Measurements from ENCODE around the gene MYO6.
A peak's percentile ranks its signal among the peaks of the same experiment; 100 is the strongest.

MYO6 gene

GRCh38 chr6:75853806-75854205 is 104.8 kb downstream of the MYO6 start:
- Histone ChIP-seq H3K36me3 (ENCODE audit: control insufficient read depth in 2 of 2, insufficient read depth in 1 of 2, low read length in 2 of 2) (peaks cover 0 to 10% of the 10 kb centered on the region in 2 experiments; a peak in 2 of 3 replicates), H3K4me1 (ENCODE audit: control insufficient read depth, insufficient read depth, low read length) (peaks cover 20% of the 10 kb centered on the region), H3K27ac (ENCODE audit: extremely low read depth, low read depth, low read length) (no peak overlapping the region), H3K4me3 (ENCODE audit: low read depth, low read length) (no peak overlapping the region), H3K9me3 (ENCODE audit: control insufficient read depth, insufficient read depth, low read depth, low read length) (no peaks in the 10 kb centered on the region)
- POLR2A ChIA-PET: no interaction called here
- TF ChIP-seq ZNF350 (tag by site-specific recombination; IDR thresholded peaks at IDR 0.05) (no peak), ZNF704 (tag by site-specific recombination; IDR thresholded peaks at IDR 0.05) (no peak), ZNF174 (tag by site-specific recombination; IDR thresholded peaks at IDR 0.05) (no peak), ZSCAN16 (tag by site-specific recombination; IDR thresholded peaks at IDR 0.05) (no peak), ZBTB11 (tag by site-specific recombination; conservative IDR thresholded peaks at IDR 0.05; ENCODE audit: low read depth) (no peak), ZNF26 (tag by site-specific recombination; IDR thresholded peaks at IDR 0.05) (no peak)
- CTCF ChIA-PET: interaction anchor here (0.6 to 2.5 kb wide), 6 partner anchors 22 to 1993 kb away, joined by 3 to 19 read pairs (median 4); no protein-coding TSS in a partner anchor

- H3K9me3 ChIP-seq (ENCODE audit: control insufficient read depth, insufficient read depth, low read depth, low read length): no peaks in the 10 kb centered on the region
- CTCF ChIA-PET: interaction anchor here (0.7 to 2.5 kb wide), 17 partner anchors 9 to 155 kb away, joined by 3 to 19 read pairs (median 4); no protein-coding TSS in a partner anchor
- peaks cover 8% of the 10 kb centered on the region for H3K4me1 ChIP-seq (ENCODE audit: control insufficient read depth, insufficient read depth, low read length)
- H3K27ac ChIP-seq (ENCODE audit: extremely low read depth, low read depth, low read length): no peak overlapping the region
- no peak for TF ChIP-seq ZNF157 (tag by site-specific recombination; IDR thresholded peaks at IDR 0.05)
- peak; percentile 72 for TF ChIP-seq ZNF654 (tag by site-specific recombination; IDR thresholded peaks at IDR 0.05; ENCODE audit: low read depth)
- TF ChIP-seq PRDM6 (tag by site-specific recombination; IDR thresholded peaks at IDR 0.05): peak; percentile 35; the same call in 1 of the 2 replicates
- peaks cover 5 to 14% of the 10 kb centered on the region in 2 experiments; a peak in 2 of 3 replicates for H3K36me3 ChIP-seq (ENCODE audit: control insufficient read depth in 2 of 2, insufficient read depth in 1 of 2, low read length in 2 of 2)
- H3K4me3 ChIP-seq (ENCODE audit: low read depth, low read length): no peak overlapping the region
- POLR2A ChIA-PET: interaction anchor here (0.8 kb wide), 1 partner anchor 34 kb away, joined by 3 read pairs; no protein-coding TSS in a partner anchor
These were observed 106.0 kb downstream of the MYO6 start for GRCh38 chr6:75855052-75855451.

GRCh38 chr6:75856902-75857301 is 107.9 kb downstream of the MYO6 start:
- CTCF ChIA-PET: interaction anchor here (0.9 to 1.3 kb wide), 2 partner anchors 17 to 37 kb away, joined by 3 read pairs; no protein-coding TSS in a partner anchor
- TF ChIP-seq ZNF24 (tag by site-specific recombination; IDR thresholded peaks at IDR 0.05) (no peak), OSR2 (tag by site-specific recombination; IDR thresholded peaks at IDR 0.05) (no peak), ZNF335 (tag by site-specific recombination; conservative IDR thresholded peaks at IDR 0.05) (no peak), BCL11A (tag by site-specific recombination; IDR thresholded peaks at IDR 0.05; ENCODE audit: low read depth) (no peak), ZNF629 (tag by site-specific recombination; IDR thresholded peaks at IDR 0.05) (no peak), ZNF2 (tag by site-specific recombination; IDR thresholded peaks at IDR 0.05) (no peak), ZNF548 (tag by site-specific recombination; IDR thresholded peaks at IDR 0.05) (no peak), ZSCAN23 (tag by site-specific recombination; IDR thresholded peaks at IDR 0.05) (no peak), ZNF639 (tag by site-specific recombination; IDR thresholded peaks at IDR 0.05) (no peak), ZNF501 (tag by site-specific recombination; IDR thresholded peaks at IDR 0.05) (no peak), ZNF449 (tag by site-specific recombination; IDR thresholded peaks at IDR 0.05) (no peak), ZNF138 (tag by site-specific recombination; IDR thresholded peaks at IDR 0.05; ENCODE audit: borderline replicate concordance) (no peak)

More at GRCh38 chr6:75856902-75857301, 107.9 kb downstream of the MYO6 start:
- peaks cover 13 to 15% of the 10 kb centered on the region in 2 experiments; a peak in 2 of 3 replicates for H3K36me3 ChIP-seq (ENCODE audit: control insufficient read depth in 2 of 2, insufficient read depth in 1 of 2, low read length in 2 of 2)
- H3K4me1 ChIP-seq (ENCODE audit: control insufficient read depth, insufficient read depth, low read length): peaks cover 3% of the 10 kb centered on the region
- H3K27ac ChIP-seq (ENCODE audit: extremely low read depth, low read depth, low read length): no peak overlapping the region
- H3K4me3 ChIP-seq (ENCODE audit: low read depth, low read length): no peak overlapping the region
- POLR2A ChIA-PET: no interaction called here
- no peaks in the 10 kb centered on the region for H3K9me3 ChIP-seq (ENCODE audit: control insufficient read depth, insufficient read depth, low read depth, low read length)
